22Rv1 (cell line): ENCODE results near the gene BAHD1.

Experiments used
- ZFX ChIP-seq: fragments of 450-650 bp; IDR thresholded peaks from 2 replicates; pipeline ENCODE4 v1.6.1; 2017; ENCODE audit warnings: antibody characterized with exemption, borderline replicate concordance
- TF ChIP-seq, protein P1 (sequence below): fragments of 450-650 bp; IDR thresholded peaks from 2 replicates; pipeline ENCODE4 v1.5.1; 2017; ENCODE audit warnings: mild to moderate bottlenecking

- TF ChIP-seq, protein P1, sequence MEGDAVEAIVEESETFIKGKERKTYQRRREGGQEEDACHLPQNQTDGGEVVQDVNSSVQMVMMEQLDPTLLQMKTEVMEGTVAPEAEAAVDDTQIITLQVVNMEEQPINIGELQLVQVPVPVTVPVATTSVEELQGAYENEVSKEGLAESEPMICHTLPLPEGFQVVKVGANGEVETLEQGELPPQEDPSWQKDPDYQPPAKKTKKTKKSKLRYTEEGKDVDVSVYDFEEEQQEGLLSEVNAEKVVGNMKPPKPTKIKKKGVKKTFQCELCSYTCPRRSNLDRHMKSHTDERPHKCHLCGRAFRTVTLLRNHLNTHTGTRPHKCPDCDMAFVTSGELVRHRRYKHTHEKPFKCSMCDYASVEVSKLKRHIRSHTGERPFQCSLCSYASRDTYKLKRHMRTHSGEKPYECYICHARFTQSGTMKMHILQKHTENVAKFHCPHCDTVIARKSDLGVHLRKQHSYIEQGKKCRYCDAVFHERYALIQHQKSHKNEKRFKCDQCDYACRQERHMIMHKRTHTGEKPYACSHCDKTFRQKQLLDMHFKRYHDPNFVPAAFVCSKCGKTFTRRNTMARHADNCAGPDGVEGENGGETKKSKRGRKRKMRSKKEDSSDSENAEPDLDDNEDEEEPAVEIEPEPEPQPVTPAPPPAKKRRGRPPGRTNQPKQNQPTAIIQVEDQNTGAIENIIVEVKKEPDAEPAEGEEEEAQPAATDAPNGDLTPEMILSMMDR: no peak
- TF ChIP-seq ZFX: no peak
These were observed 72.9 kb downstream of the BAHD1 start for GRCh38 chr15:40513609-40514008.
